DOHH2 (cell line): ENCODE results near the gene GMPPA.

Experiments used
- CTCF ChIP-seq: fragments of 200-600 bp; sonication (generic); IDR thresholded peaks from one replicate; pipeline ENCODE4 v1.5.1; 2014; ENCODE audit warnings: antibody characterized with exemption, mild to moderate bottlenecking, low read depth, low read length; ENCODE audit not compliant: poor library complexity, severe bottlenecking
- EZH2phosphoT487 ChIP-seq: fragments of 200-600 bp; sonication (generic); IDR thresholded peaks from 2 replicates; pipeline ENCODE4 v1.6.1; 2017; ENCODE audit warnings: borderline replicate concordance, mild to moderate bottlenecking, antibody characterized with exemption, low read length, moderate library complexity, mixed read lengths

- TF ChIP-seq CTCF (no peak), EZH2phosphoT487 (no peak)
Observed at GRCh38 chr2:219478916-219479315, 19.8 kb upstream of the GMPPA start.
